ENCODE measurements around the gene SORCS2.

The SORCS2 gene

DNA sequence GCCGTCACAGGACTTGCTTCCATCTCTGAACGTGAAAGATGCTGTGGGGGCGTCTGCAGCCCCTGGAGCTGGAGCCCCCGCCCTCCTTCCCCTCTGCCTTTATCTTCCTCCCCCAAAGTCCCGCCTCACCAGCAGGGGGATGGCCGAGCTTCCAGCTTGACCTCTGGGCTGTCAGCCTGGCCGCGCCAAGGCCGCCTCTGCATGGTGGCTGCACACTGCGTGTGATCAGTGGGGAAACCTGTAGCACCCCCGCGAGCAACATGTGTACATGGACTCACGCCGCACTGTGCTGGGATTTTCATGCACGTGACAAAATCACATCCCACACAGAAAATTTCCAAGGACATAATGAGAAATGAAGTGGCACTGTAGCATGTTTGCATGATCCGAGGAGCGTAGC is 268.9 kb downstream of the SORCS2 start:
- DNase-seq, result no peak

- DNase-seq, result no peak
Observed at GRCh38 chr4:7462509-7462971, 270.2 kb downstream of the SORCS2 start.

DNA sequence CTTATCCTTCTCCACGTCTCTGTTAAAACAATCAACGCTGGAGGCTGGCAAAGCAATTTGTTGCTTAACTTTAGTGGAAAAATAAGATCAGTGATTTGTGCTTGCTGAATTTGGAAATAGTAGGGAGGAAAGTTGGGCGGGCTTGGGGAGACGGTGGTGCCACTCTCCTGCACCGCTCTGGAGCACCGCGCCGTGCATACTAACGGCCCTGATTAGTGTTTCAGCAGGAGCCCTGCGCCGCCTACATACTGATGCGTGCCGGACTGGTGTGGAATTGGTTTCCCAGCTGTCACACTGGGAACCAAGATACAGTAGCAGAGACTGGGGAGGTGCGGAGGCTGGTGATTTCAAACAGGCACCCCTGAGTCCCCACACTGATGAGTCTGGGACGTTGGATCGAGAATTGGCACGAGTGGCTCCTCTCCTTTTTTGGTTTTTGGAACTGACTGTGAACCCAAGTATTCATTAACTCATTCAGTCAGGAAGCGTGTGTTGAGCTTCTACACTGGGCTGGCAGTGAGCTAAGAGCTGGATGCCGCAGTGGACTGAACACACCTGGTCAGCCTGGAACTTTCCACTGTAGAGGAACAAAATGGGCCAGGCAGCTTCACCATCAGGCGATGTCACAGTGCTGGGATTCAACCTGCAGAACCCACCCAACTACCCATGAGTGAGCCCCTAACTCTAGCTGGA is 271.4 kb downstream of the SORCS2 start:
- DNase-seq, result no peak

- DNase-seq, result no peak
Observed at GRCh38 chr4:7464259-7464655, 271.9 kb downstream of the SORCS2 start.

- no peak for DNase-seq
Observed at GRCh38 chr4:7465017-7465416, 272.7 kb downstream of the SORCS2 start.

DNA sequence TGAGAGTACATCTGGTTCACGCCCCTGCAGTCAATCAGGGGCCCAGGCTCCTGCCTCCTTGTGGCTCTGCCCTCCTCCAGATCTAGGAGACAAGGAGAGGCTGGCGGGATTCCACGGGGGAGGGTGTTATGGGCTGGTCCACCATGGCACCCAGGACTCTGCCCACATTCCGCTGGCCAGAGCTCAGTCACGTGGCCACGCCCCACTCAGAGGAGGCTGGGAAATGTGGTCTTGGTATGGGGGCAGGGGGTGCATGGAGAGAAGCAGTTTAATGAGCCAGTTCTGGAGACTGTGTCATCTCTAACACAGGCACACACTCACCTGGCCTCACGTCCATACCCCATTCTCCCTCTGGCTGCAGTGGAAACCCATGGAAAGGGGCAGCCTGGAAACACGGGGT is 273.9 kb downstream of the SORCS2 start:
- no peak for DNase-seq

DNA sequence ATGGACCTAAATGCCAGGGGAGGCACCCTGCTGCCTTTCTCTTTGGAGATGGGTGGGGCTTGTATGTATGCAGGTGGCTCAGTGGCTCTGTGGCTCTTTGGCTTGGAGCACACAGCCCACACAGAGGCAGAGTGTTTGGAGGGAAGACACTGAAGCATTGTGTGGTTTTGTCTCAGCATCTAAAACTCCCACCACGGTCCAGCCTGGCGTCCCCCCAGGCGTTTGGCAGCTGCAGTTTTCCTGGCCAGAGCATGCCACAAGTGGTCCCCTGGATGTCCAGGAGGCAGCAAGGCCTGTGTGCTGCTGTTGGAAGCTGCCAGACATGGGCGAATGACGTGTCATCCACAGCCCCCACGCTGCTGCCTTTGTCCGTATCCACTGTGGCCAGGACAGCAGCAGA is 274.6 kb downstream of the SORCS2 start:
- DNase-seq, result no peak

DNA sequence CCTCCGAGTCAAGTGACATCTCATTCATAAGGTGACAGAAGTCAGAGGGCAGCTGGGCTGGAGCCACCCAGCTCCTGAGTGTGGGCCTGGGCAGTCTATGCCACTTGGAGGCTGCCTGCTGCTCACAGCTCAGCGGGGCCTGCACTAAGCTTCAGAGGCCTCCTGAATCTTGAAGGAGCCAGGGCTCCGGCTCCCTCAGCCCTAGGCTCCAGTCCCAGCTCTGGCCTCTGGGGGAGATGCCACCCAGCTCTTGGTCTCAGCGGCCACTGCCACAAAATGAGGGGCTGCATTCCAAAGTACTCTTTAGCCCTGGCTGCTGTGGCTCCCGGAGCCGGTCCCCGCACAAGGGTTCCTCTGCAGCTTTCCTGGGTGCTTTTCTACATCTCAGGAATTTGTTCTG is 275.1 kb downstream of the SORCS2 start:
- no peak for DNase-seq

DNA sequence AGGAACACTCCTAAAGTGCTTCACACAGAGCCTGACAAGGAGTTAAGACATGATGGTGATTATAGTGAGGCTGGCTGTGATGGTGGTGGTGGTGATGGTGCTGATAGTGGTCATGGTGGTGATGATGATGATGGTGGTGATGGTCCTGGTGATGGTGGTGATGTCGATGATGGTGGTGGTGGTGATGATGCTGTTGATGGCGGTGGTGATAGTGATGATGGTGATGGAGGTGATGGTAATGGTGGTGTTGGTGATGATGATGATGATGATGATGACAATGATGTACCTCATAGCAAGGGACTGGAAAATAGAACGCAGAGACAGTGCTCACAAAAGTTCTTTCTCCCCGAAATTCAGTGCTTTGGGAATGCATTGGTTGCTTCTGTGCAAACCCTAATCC is 276.7 kb downstream of the SORCS2 start:
- DNase-seq, result no peak

GRCh38 chr4:7470111-7470510 is 277.8 kb downstream of the SORCS2 start:
- no peak for DNase-seq

GRCh38 chr4:7470522-7471128 is 278.3 kb downstream of the SORCS2 start:
- no peak for DNase-seq

DNA sequence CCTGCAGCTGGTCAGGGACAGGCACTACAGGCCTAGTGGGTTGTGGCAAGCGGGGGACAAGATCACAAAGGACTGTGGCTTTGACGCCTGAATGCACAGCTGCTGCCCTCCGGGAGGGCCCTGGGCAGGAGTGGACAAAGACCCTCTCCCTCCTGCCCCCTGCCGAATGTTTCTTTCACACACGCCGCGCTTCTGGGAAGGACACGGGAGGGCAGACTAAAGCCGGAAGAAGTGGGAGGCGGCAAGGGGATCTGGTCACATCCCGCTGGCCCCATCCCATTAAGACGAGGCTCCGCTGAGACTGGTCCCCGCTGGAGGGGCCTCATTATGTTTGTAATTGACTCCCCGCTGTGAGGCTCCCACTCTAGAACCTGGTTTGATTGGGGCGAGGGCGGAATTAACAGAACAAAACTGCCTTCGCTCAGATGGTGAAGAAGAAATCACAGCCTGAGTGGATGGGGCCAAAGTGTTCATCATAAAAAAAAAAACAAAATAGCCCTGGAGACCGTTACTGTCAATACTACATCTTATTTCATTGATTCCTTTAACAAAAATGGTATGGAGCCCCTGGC is 280.2 kb downstream of the SORCS2 start:
- DNase-seq, result no peak

DNA sequence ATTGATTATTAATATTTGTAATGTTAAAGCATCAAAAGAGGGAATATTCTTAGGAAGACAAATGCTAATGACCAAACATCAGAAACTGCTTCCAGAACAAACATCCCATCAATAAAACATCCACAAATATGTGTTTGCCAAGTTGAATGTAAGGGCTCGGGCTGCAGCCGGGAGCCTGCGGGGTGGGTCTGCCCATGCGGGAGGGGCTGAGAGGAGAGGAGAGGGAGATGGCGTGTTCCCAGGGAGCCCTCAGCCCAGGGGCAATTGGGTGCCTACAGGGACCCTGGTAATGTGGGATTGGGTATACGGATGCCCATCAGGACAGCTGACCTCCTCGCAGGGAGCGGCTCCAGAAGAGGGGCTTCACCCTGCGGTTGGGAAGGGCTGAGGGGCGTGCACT is 280.7 kb downstream of the SORCS2 start:
- no peak for DNase-seq

DNA sequence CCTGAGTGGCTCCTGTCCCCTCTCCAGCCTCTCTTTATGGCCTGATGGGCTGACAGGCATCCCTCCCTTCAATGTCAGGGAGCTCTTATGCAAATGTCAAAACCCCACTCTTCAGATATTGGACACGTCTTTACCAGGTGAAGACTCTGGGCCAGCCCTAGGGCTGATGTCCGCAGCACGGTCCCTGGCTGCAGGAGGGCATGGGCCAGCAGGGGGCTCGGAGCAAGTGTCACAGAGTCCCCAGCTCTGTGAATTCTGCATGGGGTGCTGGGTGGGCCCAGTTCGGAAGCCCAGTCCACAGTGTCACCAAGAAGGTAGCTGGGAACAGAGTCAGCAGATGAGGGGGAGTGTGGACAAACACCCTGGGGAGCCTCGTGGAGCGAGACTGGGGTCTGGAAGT is 282.0 kb downstream of the SORCS2 start:
- DNase-seq, result no peak

GRCh38 chr4:7475207-7475606 is 282.9 kb downstream of the SORCS2 start:
- no peak for DNase-seq

- DNase-seq, result no peak
Observed at GRCh38 chr4:7476820-7477219, 284.5 kb downstream of the SORCS2 start.

GRCh38 chr4:7477695-7478094 is 285.4 kb downstream of the SORCS2 start:
- no peak for DNase-seq

DNA sequence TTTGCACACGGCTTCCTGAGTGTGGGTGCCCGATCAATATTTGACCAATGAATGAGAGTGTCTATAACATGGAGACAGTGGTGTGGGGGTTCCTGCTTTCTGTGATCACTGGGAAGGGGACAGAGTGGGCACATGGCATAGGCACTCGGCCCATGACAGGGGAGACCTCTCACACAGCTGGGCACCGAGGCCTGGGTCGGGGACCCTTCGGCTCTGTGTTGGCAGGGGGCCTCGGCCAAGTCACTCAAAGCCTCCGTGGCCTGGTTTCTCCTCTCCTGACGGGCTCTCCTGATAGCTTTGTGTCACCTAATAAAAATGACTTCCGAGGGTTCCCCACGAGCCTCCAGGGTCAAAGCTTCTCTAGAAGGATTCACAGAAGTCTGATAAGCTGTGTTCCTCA is 286.3 kb downstream of the SORCS2 start:
- no peak for DNase-seq

- DNase-seq, result no peak
Observed at GRCh38 chr4:7480423-7480822, 288.1 kb downstream of the SORCS2 start.

DNA sequence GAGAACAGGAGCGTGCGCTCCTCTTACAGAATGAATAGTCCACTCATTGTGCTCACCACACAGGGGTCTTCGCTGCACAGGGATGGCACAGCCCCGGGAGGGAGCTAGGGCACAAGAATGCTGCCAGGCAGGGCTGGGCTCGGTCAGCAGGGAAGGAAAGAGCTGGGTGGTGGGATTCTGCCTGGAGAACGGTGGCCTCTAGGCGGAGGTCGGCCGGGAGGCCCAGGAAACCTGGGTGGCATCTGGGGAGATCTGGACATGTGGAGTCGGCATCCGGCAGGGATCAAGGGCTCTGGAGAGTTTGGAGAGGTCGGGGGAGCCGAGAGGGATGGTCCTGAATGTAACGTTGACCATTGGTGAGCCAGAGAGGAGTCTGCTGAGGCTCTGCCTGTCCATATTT is 288.9 kb downstream of the SORCS2 start:
- no peak for DNase-seq

- no peak for DNase-seq
Observed at GRCh38 chr4:7485096-7485495, 292.8 kb downstream of the SORCS2 start.

GRCh38 chr4:7486101-7486500 is 293.8 kb downstream of the SORCS2 start:
- DNase-seq, result no peak

- no peak for DNase-seq
Observed at GRCh38 chr4:7487502-7487901, 295.2 kb downstream of the SORCS2 start.

GRCh38 chr4:7487998-7488671 is 295.8 kb downstream of the SORCS2 start:
- no peak for DNase-seq
